H9 (cell line): Measurements from ENCODE around the gene PCLAF. TPM values are rescaled to one million over a fixed set of nuclear protein-coding genes. Genes with fewer than 3 reads are reported as not detected.

Experiments
- DNase-seq: peaks from one replicate; pipeline ENCODE4 v3.0.0-alpha.2; 2017
- H2AFZ ChIP-seq: one replicate; pipeline ENCODE4 v1.6.1; 2013; ENCODE audit warnings: mild to moderate bottlenecking, low read length, control low read depth, moderate library complexity
- H2AK5ac ChIP-seq: 2 replicates; pipeline ENCODE4 v1.6.1; 2013; ENCODE audit warnings: low read length, control low read depth, mixed read lengths; ENCODE audit not compliant: insufficient read length
- H2BK120ac ChIP-seq: one replicate; pipeline ENCODE4 v1.6.1; 2013; ENCODE audit warnings: low read depth, mild to moderate bottlenecking, low read length, control low read depth, inconsistent platforms; ENCODE audit not compliant: poor library complexity, severe bottlenecking
- H2BK12ac ChIP-seq: 2 replicates; pipeline ENCODE4 v1.6.1; 2013; ENCODE audit warnings: low read length, control low read depth, mixed read lengths, low read depth; ENCODE audit not compliant: insufficient read length
- H2BK15ac ChIP-seq: 2 replicates; pipeline ENCODE4 v1.6.1; 2013; ENCODE audit warnings: low read depth, low read length, control low read depth
- H2BK20ac ChIP-seq: one replicate; pipeline ENCODE4 v1.6.1; 2013; ENCODE audit warnings: low read depth, mild to moderate bottlenecking, low read length, control low read depth, inconsistent platforms; ENCODE audit not compliant: poor library complexity, severe bottlenecking
- H2BK5ac ChIP-seq: 2 replicates; pipeline ENCODE4 v1.6.1; 2013; ENCODE audit warnings: low read length, control low read depth, mixed read lengths; ENCODE audit not compliant: insufficient read length
- H3K14ac ChIP-seq: 2 replicates; pipeline ENCODE4 v1.6.1; 2013; ENCODE audit warnings: low read length, control low read depth; ENCODE audit not compliant: insufficient read depth
- H3K18ac ChIP-seq: 2 replicates; pipeline ENCODE4 v1.6.1; 2013; ENCODE audit warnings: low read depth, mild to moderate bottlenecking, mixed read lengths, low read length, control low read depth; ENCODE audit not compliant: insufficient read length
- H3K23ac ChIP-seq: 2 replicates; pipeline ENCODE4 v1.6.1; 2013; ENCODE audit warnings: low read length, control low read depth, mixed read lengths, low read depth; ENCODE audit not compliant: insufficient read length
- H3K23me2 ChIP-seq: 2 replicates; pipeline ENCODE4 v1.6.1; 2013; ENCODE audit warnings: low read depth, mild to moderate bottlenecking, mixed read lengths, low read length, control low read depth; ENCODE audit not compliant: insufficient read length, poor library complexity, severe bottlenecking
- H3K27ac ChIP-seq: 2 replicates; pipeline ENCODE4 v1.5.1; 2013; ENCODE audit warnings: low read length, control low read depth, mixed read lengths, low read depth; ENCODE audit not compliant: insufficient read length
- H3K27me3 ChIP-seq: 2 replicates; pipeline ENCODE4 v1.6.1; 2013; ENCODE audit warnings: low read length, control low read depth, inconsistent platforms; ENCODE audit not compliant: insufficient read depth
- H3K4ac ChIP-seq: 2 replicates; pipeline ENCODE4 v1.6.1; 2013; ENCODE audit warnings: low read depth, mild to moderate bottlenecking, control low read depth, inconsistent platforms, low read length, moderate library complexity
- H3K4me1 ChIP-seq: 2 replicates; pipeline ENCODE4 v1.6.1; 2013; ENCODE audit warnings: low read length, control low read depth, inconsistent platforms; ENCODE audit not compliant: insufficient read depth
- H3K4me2 ChIP-seq: 2 replicates; pipeline ENCODE4 v1.6.1; 2013; ENCODE audit warnings: low read length, control low read depth, mixed read lengths; ENCODE audit not compliant: insufficient read length, insufficient read depth
- H3K56ac ChIP-seq: 2 replicates; pipeline ENCODE4 v1.6.1; 2013; ENCODE audit warnings: low read depth, mild to moderate bottlenecking, mixed read lengths, low read length, control low read depth; ENCODE audit not compliant: insufficient read length
- H3K79me1 ChIP-seq: 2 replicates; pipeline ENCODE4 v1.6.1; 2013; ENCODE audit warnings: low read depth, mild to moderate bottlenecking, moderate library complexity, low read length, control low read depth, inconsistent platforms; ENCODE audit not compliant: insufficient read depth, poor library complexity, severe bottlenecking
- H3K79me2 ChIP-seq: 2 replicates; pipeline ENCODE4 v1.6.1; 2013; ENCODE audit warnings: low read length, control low read depth, inconsistent platforms; ENCODE audit not compliant: insufficient read depth
- H3K9ac ChIP-seq: 2 replicates; pipeline ENCODE4 v1.6.1; 2013; ENCODE audit warnings: low read length, control low read depth, mixed read lengths; ENCODE audit not compliant: insufficient read length; ENCODE audit errors: extremely low read depth
- H3K9me3 ChIP-seq: one replicate; pipeline ENCODE4 v1.6.1; 2013; ENCODE audit warnings: low read depth, low read length, inconsistent platforms; ENCODE audit not compliant: control insufficient read depth
- H3T11ph ChIP-seq: one replicate; pipeline ENCODE4 v1.6.1; 2013; ENCODE audit warnings: mild to moderate bottlenecking, low read length, control low read depth, inconsistent platforms
- H4K20me1 ChIP-seq: one replicate; pipeline ENCODE4 v1.6.1; 2013; ENCODE audit not compliant: control insufficient read depth, insufficient read length, insufficient read depth
- H4K5ac ChIP-seq: 2 replicates; pipeline ENCODE4 v1.6.1; 2013; ENCODE audit warnings: low read depth, mild to moderate bottlenecking, mixed read lengths, low read length, control low read depth; ENCODE audit not compliant: insufficient read length
- H4K8ac ChIP-seq: replicated peaks from 2 replicates; pipeline ENCODE4 v1.6.1; 2013; ENCODE audit warnings: low read length, control low read depth, mixed read lengths, low read depth; ENCODE audit not compliant: insufficient read length
- H4K91ac ChIP-seq: 2 replicates; pipeline ENCODE4 v1.6.1; 2013; ENCODE audit warnings: low read depth, mild to moderate bottlenecking, moderate library complexity, mixed read lengths, low read length, control low read depth; ENCODE audit not compliant: insufficient read length
- H3K27ac Mint-ChIP-seq, 3 experiments: 2 replicates in 2 of 3; 3 replicates in 1 of 3; pipeline ENCODE4 v1.8.0; 2020 to 2021; ENCODE audit warnings: mixed read lengths in 3 of 3, mild to moderate bottlenecking in 1 of 3, moderate library complexity in 1 of 3
- H3K27me3 Mint-ChIP-seq: 2 replicates; pipeline ENCODE4 v1.8.0; 2021; ENCODE audit warnings: low read depth, mild to moderate bottlenecking, moderate library complexity, mixed read lengths
- H3K36me3 Mint-ChIP-seq, 3 experiments: 2 replicates in 2 of 3; 3 replicates in 1 of 3; pipeline ENCODE4 v1.8.0; 2020 to 2021; ENCODE audit warnings: low read depth in 3 of 3, mixed read lengths in 3 of 3; ENCODE audit not compliant: insufficient read depth in 1 of 3
- H3K4me1 Mint-ChIP-seq, 2 experiments: 2 replicates each; pipeline ENCODE4 v1.8.0; 2020; ENCODE audit warnings: mixed read lengths in 2 of 2
- H3K4me3 Mint-ChIP-seq, 2 experiments: 2 replicates in 1 of 2; 3 replicates in 1 of 2; pipeline ENCODE4 v1.8.0; 2020 to 2021; ENCODE audit warnings: mild to moderate bottlenecking in 2 of 2, mixed read lengths in 2 of 2, moderate library complexity in 1 of 2
- H3K9me3 Mint-ChIP-seq, 2 experiments: 2 replicates in 1 of 2; 3 replicates in 1 of 2; pipeline ENCODE4 v1.8.0; 2020; ENCODE audit warnings: mild to moderate bottlenecking in 2 of 2, mixed read lengths in 2 of 2, moderate library complexity in 1 of 2
- CTCF ChIP-seq: fragments of 200-600 bp; sonication (generic); conservative IDR thresholded peaks from 3 replicates; pipeline ENCODE4 v1.8.0; 2021; ENCODE audit warnings: antibody characterized with exemption, mild to moderate bottlenecking
- WGBS: extraction: QIAGEN DNeasy Blood & Tissue Kit; methylation state at CpG from one replicate; pipeline ENCODE4 v1.1.7; 2013; ENCODE audit warnings: missing lambda C conversion rate, low lambda C conversion rate, mixed read lengths; ENCODE audit not compliant: insufficient read length; ENCODE audit errors: extremely low coverage; 5-methylcytosine and 5-hydroxymethylcytosine counted together
- total RNA-seq: library from RNA; stranded (reverse); gene quantifications from 2 replicates; pipeline ENCODE4 v1.2.1, GENCODE V29; 2021

The PCLAF gene
- total RNA-seq, 1 experiment from 2014 or later, result 65.6 TPM

- no peak overlapping the region for H2BK5ac ChIP-seq
- H4K20me1 ChIP-seq, result no peaks in the 10 kb centered on the region
- H2BK15ac ChIP-seq, result no peak overlapping the region
- H2AK5ac ChIP-seq, result no peak overlapping the region
- H3K4me3 Mint-ChIP-seq, result no peak overlapping the region
- H3K4me1 Mint-ChIP-seq, result peaks cover 9 to 12% of the 10 kb centered on the region in 2 experiments
- no peak overlapping the region for H2BK20ac ChIP-seq
- no peaks in the 10 kb centered on the region for H3K9me3 ChIP-seq
- H3K4me2 ChIP-seq, result no peak overlapping the region
- no peak overlapping the region for H3K18ac ChIP-seq
- no peak overlapping the region for H4K91ac ChIP-seq
- no peak for DNase-seq
- H2BK120ac ChIP-seq, result no peak overlapping the region
- H2BK12ac ChIP-seq, result no peak overlapping the region
- no peaks in the 10 kb centered on the region for H3K9me3 Mint-ChIP-seq
- no peak overlapping the region for H3K14ac ChIP-seq
- H3K56ac ChIP-seq, result no peak overlapping the region
- no peaks in the 10 kb centered on the region for H3K27me3 ChIP-seq
- no peak overlapping the region for H3K4ac ChIP-seq
- no peak overlapping the region for H3K27ac Mint-ChIP-seq
- H2AFZ ChIP-seq, result no peak overlapping the region
- H4K8ac ChIP-seq, result no peak overlapping the region
- H3K79me1 ChIP-seq, result no peaks in the 10 kb centered on the region
- H3K9ac ChIP-seq, result no peak overlapping the region
- H3K27ac ChIP-seq, result no peak overlapping the region
- no peaks in the 10 kb centered on the region for H3K27me3 Mint-ChIP-seq
- no CpG with 5 or more reads among the region's 1 CpG for WGBS
- no peaks in the 10 kb centered on the region for H3K4me1 ChIP-seq
- no peaks in the 10 kb centered on the region for H3K23me2 ChIP-seq
- no peak for TF ChIP-seq CTCF
- H3K79me2 ChIP-seq, result no peaks in the 10 kb centered on the region
- H3T11ph ChIP-seq, result no peak overlapping the region
- no peak overlapping the region for H3K23ac ChIP-seq
- peaks cover under 1 to 8% (median 5%) of the 10 kb centered on the region in 3 experiments; a peak in 3 of 7 replicates for H3K36me3 Mint-ChIP-seq
- no peak overlapping the region for H4K5ac ChIP-seq
Observed at GRCh38 chr15:64340355-64340754, 40.9 kb downstream of the PCLAF start.
